NT2/D1 (cell line): ENCODE results near the gene CDYL2.

Experiments used
- DNase-seq: peaks from one replicate; pipeline ENCODE4 v3.0.0-alpha.2; 2011; ENCODE audit warnings: low read depth, low spot score
- H3K27me3 ChIP-seq: 2 replicates; pipeline ENCODE4 v1.6.0; 2011; ENCODE audit warnings: mild to moderate bottlenecking; ENCODE audit not compliant: insufficient read length, insufficient read depth
- H3K36me3 ChIP-seq: 2 replicates; pipeline ENCODE4 v1.6.1; 2011; ENCODE audit warnings: mild to moderate bottlenecking, low read length, mixed read lengths; ENCODE audit not compliant: insufficient read depth, insufficient read length
- H3K4me1 ChIP-seq: 2 replicates; pipeline ENCODE4 v1.5.1; 2011; ENCODE audit not compliant: insufficient read depth, insufficient read length
- H3K4me3 ChIP-seq: 2 replicates; pipeline ENCODE4 v1.5.1; 2011; ENCODE audit warnings: low read depth; ENCODE audit not compliant: insufficient read length
- H3K9ac ChIP-seq: 2 replicates; pipeline ENCODE4 v1.6.0; 2011; ENCODE audit warnings: low read depth; ENCODE audit not compliant: insufficient read length
- H3K9me3 ChIP-seq: 2 replicates; pipeline ENCODE4 v1.5.1; 2011; ENCODE audit warnings: mild to moderate bottlenecking, low read length; ENCODE audit not compliant: insufficient read depth
- SUZ12 ChIP-seq: IDR thresholded peaks from 2 replicates; pipeline ENCODE4 v1.6.1; 2011; ENCODE audit not compliant: insufficient read length, insufficient read depth; ENCODE audit errors: extremely low read depth
- YY1 ChIP-seq: IDR thresholded peaks from 2 replicates; pipeline ENCODE4 v1.6.1; 2011; ENCODE audit not compliant: insufficient read length, insufficient read depth
- ZNF274 ChIP-seq: IDR thresholded peaks from 2 replicates; pipeline ENCODE4 v1.6.1; 2011; ENCODE audit warnings: mild to moderate bottlenecking, low read depth, low read length

The CDYL2 gene

GRCh38 chr16:80744856-80745255 is 59.5 kb downstream of the CDYL2 start:
- no peaks in the 10 kb centered on the region for H3K27me3 ChIP-seq
- TF ChIP-seq YY1 (no peak), ZNF274 (no peak), SUZ12 (no peak)
- no peaks in the 10 kb centered on the region for H3K36me3 ChIP-seq
- H3K4me3 ChIP-seq: no peak overlapping the region
- H3K9ac ChIP-seq: no peak overlapping the region
- DNase-seq: no peak
- peaks cover 8% of the 10 kb centered on the region; the same call in 1 of the 2 replicates for H3K9me3 ChIP-seq
- no peaks in the 10 kb centered on the region for H3K4me1 ChIP-seq

- H3K27me3 ChIP-seq: no peaks in the 10 kb centered on the region
- H3K36me3 ChIP-seq: no peaks in the 10 kb centered on the region
- no peak overlapping the region for H3K9ac ChIP-seq
- no peak overlapping the region for H3K4me3 ChIP-seq
- no peaks in the 10 kb centered on the region for H3K4me1 ChIP-seq
- TF ChIP-seq YY1: no peak
- no peak for TF ChIP-seq SUZ12
- TF ChIP-seq ZNF274: no peak
- peaks cover 10% of the 10 kb centered on the region; the same call in 1 of the 2 replicates for H3K9me3 ChIP-seq
- DNase-seq: no peak
Measured at GRCh38 chr16:80743772-80744171, 60.6 kb downstream of the CDYL2 start.

GRCh38 chr16:80743273-80743672 is 61.1 kb downstream of the CDYL2 start:
- no peak for DNase-seq

GRCh38 chr16:80742331-80742730 is 62.1 kb downstream of the CDYL2 start:
- no peaks in the 10 kb centered on the region for H3K36me3 ChIP-seq
- no peaks in the 10 kb centered on the region for H3K4me1 ChIP-seq
- no peak for TF ChIP-seq YY1
- TF ChIP-seq ZNF274: no peak
- no peak for TF ChIP-seq SUZ12
- H3K9me3 ChIP-seq: peaks cover 10% of the 10 kb centered on the region; the same call in 1 of the 2 replicates
- no peaks in the 10 kb centered on the region for H3K27me3 ChIP-seq
- H3K9ac ChIP-seq: no peak overlapping the region
- no peak overlapping the region for H3K4me3 ChIP-seq
- DNase-seq: no peak

More at GRCh38 chr16:80743273-80743672, 61.1 kb downstream of the CDYL2 start:
- Histone ChIP-seq H3K9ac (no peak overlapping the region), H3K4me1 (no peaks in the 10 kb centered on the region), H3K27me3 (no peaks in the 10 kb centered on the region), H3K9me3 (peaks cover 10% of the 10 kb centered on the region; the same call in 1 of the 2 replicates), H3K4me3 (no peak overlapping the region), H3K36me3 (no peaks in the 10 kb centered on the region)
- no peak for TF ChIP-seq SUZ12
- no peak for TF ChIP-seq YY1
- no peak for TF ChIP-seq ZNF274

GRCh38 chr16:80741724-80742123 is 62.7 kb downstream of the CDYL2 start:
- no peak for DNase-seq
- no peak overlapping the region for H3K9ac ChIP-seq
- no peaks in the 10 kb centered on the region for H3K4me1 ChIP-seq
- TF ChIP-seq ZNF274 (no peak), SUZ12 (no peak), YY1 (no peak)
- H3K9me3 ChIP-seq: peaks cover 10% of the 10 kb centered on the region; the same call in 1 of the 2 replicates
- H3K36me3 ChIP-seq: no peaks in the 10 kb centered on the region
- H3K4me3 ChIP-seq: no peak overlapping the region
- no peaks in the 10 kb centered on the region for H3K27me3 ChIP-seq

- DNase-seq: no peak
- no peaks in the 10 kb centered on the region for H3K36me3 ChIP-seq
- no peaks in the 10 kb centered on the region for H3K27me3 ChIP-seq
- no peak overlapping the region for H3K9ac ChIP-seq
- H3K4me1 ChIP-seq: no peaks in the 10 kb centered on the region
- TF ChIP-seq YY1: no peak
- no peak for TF ChIP-seq ZNF274
- no peak for TF ChIP-seq SUZ12
- no peak overlapping the region for H3K4me3 ChIP-seq
- H3K9me3 ChIP-seq: peaks cover 10% of the 10 kb centered on the region; the same call in 1 of the 2 replicates
Measured at GRCh38 chr16:80739523-80739922, 64.9 kb downstream of the CDYL2 start.

- no peaks in the 10 kb centered on the region for H3K36me3 ChIP-seq
- H3K9ac ChIP-seq: no peak overlapping the region
- DNase-seq: no peak
- H3K4me3 ChIP-seq: no peak overlapping the region
- no peaks in the 10 kb centered on the region for H3K4me1 ChIP-seq
- H3K9me3 ChIP-seq: peaks cover 10% of the 10 kb centered on the region; the same call in 1 of the 2 replicates
- TF ChIP-seq ZNF274: no peak
- no peak for TF ChIP-seq SUZ12
- no peak for TF ChIP-seq YY1
- H3K27me3 ChIP-seq: no peaks in the 10 kb centered on the region
Measured at GRCh38 chr16:80738521-80738920, 65.9 kb downstream of the CDYL2 start.

GRCh38 chr16:80735846-80736245 is 68.6 kb downstream of the CDYL2 start:
- DNase-seq: no peak
- Histone ChIP-seq H3K9me3 (peaks cover 10% of the 10 kb centered on the region; the same call in 1 of the 2 replicates), H3K4me3 (no peak overlapping the region), H3K4me1 (no peaks in the 10 kb centered on the region), H3K36me3 (no peaks in the 10 kb centered on the region), H3K9ac (no peak overlapping the region), H3K27me3 (no peaks in the 10 kb centered on the region)
- TF ChIP-seq YY1 (no peak), SUZ12 (no peak), ZNF274 (no peak)
